Activated CD8-positive, alpha-beta memory T cell treated with anti-CD3 and anti-CD28 coated beads for 36 hours (primary cell): ENCODE measurements around the gene KIF26B. TPM values are rescaled to one million over a fixed set of nuclear protein-coding genes. Genes with fewer than 3 reads are reported as not detected.
"Not testable (repeated sequence)": the region's sequence is repeated elsewhere in the genome, so short reads cannot be mapped to it uniquely, and the experiment has no call there.

ENCODE experiments used
- CTCF ChIA-PET: fragments of 350-600 bp; sonication (Branson Sonifier 250); formaldehyde crosslinking; loops from one replicate; lab custom pipeline; 2021; ENCODE audit warnings: antibody characterized with exemption; lab: Charles Lee
- POLR2A ChIA-PET: fragments of 350-600 bp; sonication (Branson Sonifier 250); formaldehyde crosslinking; loops from one replicate; lab custom pipeline; 2021; ENCODE audit warnings: antibody characterized with exemption; lab: Charles Lee
- total RNA-seq, 2 experiments: library from RNA; stranded (reverse); gene quantifications; one replicate each; pipeline ENCODE4 v1.2.3, GENCODE V29; 2021

Gene KIF26B
- total RNA-seq, 2 experiments from 2014 or later = 0.17 to 0.31 TPM

- ChIA-PET CTCF (no interaction called here), POLR2A (no interaction called here)
These were observed 176.2 kb downstream of the KIF26B start for GRCh38 chr1:245330951-245331350.

GRCh38 chr1:245332085-245332484 lies 177.3 kb downstream of the KIF26B start:
- ChIA-PET POLR2A (no interaction called here), CTCF (no interaction called here)

- ChIA-PET POLR2A (no interaction called here), CTCF (no interaction called here)
These were observed 177.7 kb downstream of the KIF26B start for GRCh38 chr1:245332513-245332912.

GRCh38 chr1:245334235-245334634 lies 179.4 kb downstream of the KIF26B start:
- POLR2A ChIA-PET = no interaction called here
- CTCF ChIA-PET = no interaction called here

- POLR2A ChIA-PET = no interaction called here
- CTCF ChIA-PET = no interaction called here
These were observed 180.2 kb downstream of the KIF26B start for GRCh38 chr1:245334827-245335490.

GRCh38 chr1:245335684-245336083 lies 180.9 kb downstream of the KIF26B start:
- CTCF ChIA-PET, POLR2A ChIA-PET: not testable (repeated sequence)

GRCh38 chr1:245336149-245336983 lies 181.6 kb downstream of the KIF26B start:
- ChIA-PET POLR2A (no interaction called here), CTCF (no interaction called here)

GRCh38 chr1:245336984-245337355 lies 182.2 kb downstream of the KIF26B start:
- CTCF ChIA-PET = not testable (repeated sequence)

GRCh38 chr1:245337829-245338484 lies 183.2 kb downstream of the KIF26B start:
- CTCF ChIA-PET = no interaction called here
- POLR2A ChIA-PET = no interaction called here

More at GRCh38 chr1:245336984-245337355, 182.2 kb downstream of the KIF26B start:
- POLR2A ChIA-PET = not testable (repeated sequence)

- CTCF ChIA-PET = no interaction called here
- POLR2A ChIA-PET = no interaction called here
These were observed 183.7 kb downstream of the KIF26B start for GRCh38 chr1:245338485-245338877.

GRCh38 chr1:245341743-245342142 lies 187.0 kb downstream of the KIF26B start:
- POLR2A ChIA-PET = no interaction called here

GRCh38 chr1:245345191-245345884 lies 190.6 kb downstream of the KIF26B start:
- ChIA-PET POLR2A (no interaction called here), CTCF (interaction anchor here (0.6 kb wide), 1 partner anchor 11 kb away, joined by 3 read pairs; no protein-coding TSS in a partner anchor)

More at GRCh38 chr1:245341743-245342142, 187.0 kb downstream of the KIF26B start:
- CTCF ChIA-PET = no interaction called here

GRCh38 chr1:245348626-245349025 lies 193.8 kb downstream of the KIF26B start:
- POLR2A ChIA-PET = no interaction called here
- CTCF ChIA-PET = no interaction called here

- CTCF ChIA-PET = no interaction called here
- POLR2A ChIA-PET = no interaction called here
These were observed 198.6 kb downstream of the KIF26B start for GRCh38 chr1:245353411-245353810.

- POLR2A ChIA-PET = no interaction called here
- CTCF ChIA-PET = no interaction called here
These were observed 199.4 kb downstream of the KIF26B start for GRCh38 chr1:245353915-245354775.

GRCh38 chr1:245355851-245356630 lies 201.3 kb downstream of the KIF26B start:
- CTCF ChIA-PET = interaction anchor here (1.1 kb wide), 1 partner anchor 11 kb away, joined by 3 read pairs; no protein-coding TSS in a partner anchor
- POLR2A ChIA-PET = not testable (repeated sequence)

GRCh38 chr1:245356891-245357585 lies 202.3 kb downstream of the KIF26B start:
- ChIA-PET CTCF (interaction anchor here (1.1 kb wide), 1 partner anchor 12 kb away, joined by 3 read pairs; no protein-coding TSS in a partner anchor), POLR2A (no interaction called here)
